ENCODE data around the gene TNFSF11.

TNFSF11 gene

GRCh38 chr13:42595253-42595571, 21.3 kb downstream of the TNFSF11 start:
- Histone ChIP-seq H3K36me3 (ENCODE audit: control insufficient read depth, low read length) (no peaks in the 10 kb centered on the region), H4K20me1 (ENCODE audit: control insufficient read depth, insufficient read depth, low read depth, low read length) (no peaks in the 10 kb centered on the region), H3F3A (ENCODE audit: control insufficient read depth, insufficient read depth) (no peaks in the 10 kb centered on the region), H3K79me2 (ENCODE audit: control insufficient read depth, low read length) (no peaks in the 10 kb centered on the region), H3K27me3 (ENCODE audit: control insufficient read depth, low read length) (no peaks in the 10 kb centered on the region), H3K4me3 (ENCODE audit: low read length) (no peak overlapping the region), H3K9me3 (ENCODE audit: control insufficient read depth, insufficient read depth, low read length) (no peaks in the 10 kb centered on the region), H3K4me1 (ENCODE audit: control insufficient read depth, low read length) (no peaks in the 10 kb centered on the region), H3K27ac (ENCODE audit: low read depth, low read length) (no peak overlapping the region), H3K4me2 (ENCODE audit: low read length) (no peak overlapping the region), H3K9me2 (replicated peaks; ENCODE audit: control insufficient read depth, low read length) (no peaks in the 10 kb centered on the region)
- TF ChIP-seq EZH2phosphoT487 (IDR thresholded peaks at IDR 0.05; ENCODE audit: borderline replicate concordance, low read length) (no peak), CTCF (IDR thresholded peaks at IDR 0.05; ENCODE audit: low read depth, low read length, poor library complexity, severe bottlenecking) (no peak)

GRCh38 chr13:42597505-42597904, 23.6 kb downstream of the TNFSF11 start:
- Histone ChIP-seq H3K4me3 (ENCODE audit: low read length) (no peak overlapping the region), H3K27me3 (ENCODE audit: control insufficient read depth, low read length) (no peaks in the 10 kb centered on the region), H4K20me1 (ENCODE audit: control insufficient read depth, insufficient read depth, low read depth, low read length) (no peaks in the 10 kb centered on the region), H3K27ac (ENCODE audit: low read depth, low read length) (no peak overlapping the region), H3K4me2 (ENCODE audit: low read length) (no peak overlapping the region), H3K79me2 (ENCODE audit: control insufficient read depth, low read length) (no peaks in the 10 kb centered on the region), H3K4me1 (ENCODE audit: control insufficient read depth, low read length) (peaks cover 1% of the 10 kb centered on the region), H3K9me3 (ENCODE audit: control insufficient read depth, insufficient read depth, low read length) (no peaks in the 10 kb centered on the region), H3F3A (ENCODE audit: control insufficient read depth, insufficient read depth) (no peaks in the 10 kb centered on the region), H3K9me2 (replicated peaks; ENCODE audit: control insufficient read depth, low read length) (no peaks in the 10 kb centered on the region), H3K36me3 (ENCODE audit: control insufficient read depth, low read length) (no peaks in the 10 kb centered on the region)
- no peak for TF ChIP-seq CTCF (IDR thresholded peaks at IDR 0.05; ENCODE audit: low read depth, low read length, poor library complexity, severe bottlenecking)
- no peak for TF ChIP-seq EZH2phosphoT487 (IDR thresholded peaks at IDR 0.05; ENCODE audit: borderline replicate concordance, low read length)

- no peaks in the 10 kb centered on the region for H3F3A ChIP-seq (ENCODE audit: control insufficient read depth, insufficient read depth)
- no peak overlapping the region for H3K4me2 ChIP-seq (ENCODE audit: low read length)
- no peaks in the 10 kb centered on the region for H4K20me1 ChIP-seq (ENCODE audit: control insufficient read depth, insufficient read depth, low read depth, low read length)
- no peak overlapping the region for H3K27ac ChIP-seq (ENCODE audit: low read depth, low read length)
- no peak overlapping the region for H3K4me3 ChIP-seq (ENCODE audit: low read length)
- H3K9me2 ChIP-seq (replicated peaks; ENCODE audit: control insufficient read depth, low read length), result no peaks in the 10 kb centered on the region
- peaks cover 15% of the 10 kb centered on the region for H3K4me1 ChIP-seq (ENCODE audit: control insufficient read depth, low read length)
- H3K79me2 ChIP-seq (ENCODE audit: control insufficient read depth, low read length), result no peaks in the 10 kb centered on the region
- no peaks in the 10 kb centered on the region for H3K36me3 ChIP-seq (ENCODE audit: control insufficient read depth, low read length)
- H3K9me3 ChIP-seq (ENCODE audit: control insufficient read depth, insufficient read depth, low read length), result no peaks in the 10 kb centered on the region
- peaks cover 2% of the 10 kb centered on the region; the same call in 1 of the 2 replicates for H3K27me3 ChIP-seq (ENCODE audit: control insufficient read depth, low read length)
- TF ChIP-seq EZH2phosphoT487 (IDR thresholded peaks at IDR 0.05; ENCODE audit: borderline replicate concordance, low read length), result no peak
- no peak for TF ChIP-seq CTCF (IDR thresholded peaks at IDR 0.05; ENCODE audit: low read depth, low read length, poor library complexity, severe bottlenecking)
Observed at GRCh38 chr13:42600943-42601342, 27.0 kb downstream of the TNFSF11 start.

- no peaks in the 10 kb centered on the region for H3F3A ChIP-seq (ENCODE audit: control insufficient read depth, insufficient read depth)
- peak overlapping the region; percentile 8 for H3K4me2 ChIP-seq (ENCODE audit: low read length)
Observed at GRCh38 chr13:42602906-42603305, 29.0 kb downstream of the TNFSF11 start.

More at GRCh38 chr13:42602906-42603305, 29.0 kb downstream of the TNFSF11 start:
- no peaks in the 10 kb centered on the region for H3K79me2 ChIP-seq (ENCODE audit: control insufficient read depth, low read length)
- no peaks in the 10 kb centered on the region for H3K36me3 ChIP-seq (ENCODE audit: control insufficient read depth, low read length)
- peaks cover 7% of the 10 kb centered on the region for H3K27me3 ChIP-seq (ENCODE audit: control insufficient read depth, low read length)
- H3K4me3 ChIP-seq (ENCODE audit: low read length), result no peak overlapping the region
- H3K27ac ChIP-seq (ENCODE audit: low read depth, low read length), result no peak overlapping the region
- H4K20me1 ChIP-seq (ENCODE audit: control insufficient read depth, insufficient read depth, low read depth, low read length), result no peaks in the 10 kb centered on the region
- H3K4me1 ChIP-seq (ENCODE audit: control insufficient read depth, low read length), result peaks cover 15% of the 10 kb centered on the region
- TF ChIP-seq CTCF (IDR thresholded peaks at IDR 0.05; ENCODE audit: low read depth, low read length, poor library complexity, severe bottlenecking), result no peak
- no peak for TF ChIP-seq EZH2phosphoT487 (IDR thresholded peaks at IDR 0.05; ENCODE audit: borderline replicate concordance, low read length)
- no peaks in the 10 kb centered on the region for H3K9me3 ChIP-seq (ENCODE audit: control insufficient read depth, insufficient read depth, low read length)
- H3K9me2 ChIP-seq (replicated peaks; ENCODE audit: control insufficient read depth, low read length), result no peaks in the 10 kb centered on the region; the same call in 1 of the 2 replicates

All from DOHH2 (cell line).